ENCODE results near the gene CSAD.
"Not testable (repeated sequence)": the region's sequence is repeated elsewhere in the genome, so short reads cannot be mapped to it uniquely, and the experiment has no call there.

CSAD gene

GRCh38 chr12:53178803-53179202 is 1.9 kb downstream of the CSAD start:
- not testable (repeated sequence) for DNase-seq

- not testable (repeated sequence) for DNase-seq
Measured at GRCh38 chr12:53177447-53177846, 3.3 kb downstream of the CSAD start.

- no peak for DNase-seq
Measured at GRCh38 chr12:53176750-53177149, 4.0 kb downstream of the CSAD start.

- DNase-seq = no peak
Measured at GRCh38 chr12:53174881-53175491, 5.7 kb downstream of the CSAD start.

- DNase-seq = no peak
Measured at GRCh38 chr12:53173085-53173715, 7.5 kb downstream of the CSAD start.

GRCh38 chr12:53172352-53172751 is 8.4 kb downstream of the CSAD start:
- no peak for DNase-seq

GRCh38 chr12:53171725-53172329 is 8.9 kb downstream of the CSAD start:
- DNase-seq = no peak

GRCh38 chr12:53170876-53171724 is 9.6 kb downstream of the CSAD start:
- no peak for DNase-seq

GRCh38 chr12:53170215-53170614 is 10.5 kb downstream of the CSAD start:
- no peak for DNase-seq

- DNase-seq = no peak
Measured at GRCh38 chr12:53169644-53170043, 11.1 kb downstream of the CSAD start.

- DNase-seq = no peak
Measured at GRCh38 chr12:53166837-53167236, 13.9 kb downstream of the CSAD start.

- not testable (repeated sequence) for DNase-seq
Measured at GRCh38 chr12:53163008-53163407, 17.7 kb downstream of the CSAD start.

GRCh38 chr12:53161119-53161911 is 19.4 kb downstream of the CSAD start:
- no peak for DNase-seq

GRCh38 chr12:53160673-53161072 is 20.1 kb downstream of the CSAD start:
- DNase-seq = no peak

- DNase-seq = no peak
Measured at GRCh38 chr12:53160000-53160399, 20.7 kb downstream of the CSAD start.

- DNase-seq = peak; percentile 85
Measured at GRCh38 chr12:53159195-53159839, 21.4 kb downstream of the CSAD start.

- DNase-seq = no peak
Measured at GRCh38 chr12:53152390-53152789, 28.3 kb downstream of the CSAD start.

GRCh38 chr12:53151039-53151438 is 29.7 kb downstream of the CSAD start:
- DNase-seq = no peak

- no peak for DNase-seq
Measured at GRCh38 chr12:53147653-53148052, 33.1 kb downstream of the CSAD start.

- no peak for DNase-seq
Measured at GRCh38 chr12:53147181-53147580, 33.5 kb downstream of the CSAD start.

- no peak for DNase-seq
Measured at GRCh38 chr12:53145383-53146260, 35.1 kb downstream of the CSAD start.

Measured in right forelimb (tissue), 1 donor.